H9 (cell line): ENCODE results near the gene NAA10. TPM values are rescaled to one million over a fixed set of nuclear protein-coding genes. Genes with fewer than 3 reads are reported as not detected.
A peak's percentile ranks its signal among the peaks of the same experiment; 100 is the strongest.

Source experiments
- DNase-seq: peaks from one replicate; pipeline ENCODE4 v3.0.0-alpha.2; 2017
- H2AFZ ChIP-seq: one replicate; pipeline ENCODE4 v1.6.1; 2013; ENCODE audit warnings: mild to moderate bottlenecking, low read length, control low read depth, moderate library complexity
- H2AK5ac ChIP-seq: 2 replicates; pipeline ENCODE4 v1.6.1; 2013; ENCODE audit warnings: low read length, control low read depth, mixed read lengths; ENCODE audit not compliant: insufficient read length
- H2BK120ac ChIP-seq: one replicate; pipeline ENCODE4 v1.6.1; 2013; ENCODE audit warnings: low read depth, mild to moderate bottlenecking, low read length, control low read depth, inconsistent platforms; ENCODE audit not compliant: poor library complexity, severe bottlenecking
- H2BK12ac ChIP-seq: 2 replicates; pipeline ENCODE4 v1.6.1; 2013; ENCODE audit warnings: low read length, control low read depth, mixed read lengths, low read depth; ENCODE audit not compliant: insufficient read length
- H2BK15ac ChIP-seq: 2 replicates; pipeline ENCODE4 v1.6.1; 2013; ENCODE audit warnings: low read depth, low read length, control low read depth
- H2BK20ac ChIP-seq: one replicate; pipeline ENCODE4 v1.6.1; 2013; ENCODE audit warnings: low read depth, mild to moderate bottlenecking, low read length, control low read depth, inconsistent platforms; ENCODE audit not compliant: poor library complexity, severe bottlenecking
- H2BK5ac ChIP-seq: 2 replicates; pipeline ENCODE4 v1.6.1; 2013; ENCODE audit warnings: low read length, control low read depth, mixed read lengths; ENCODE audit not compliant: insufficient read length
- H3K14ac ChIP-seq: 2 replicates; pipeline ENCODE4 v1.6.1; 2013; ENCODE audit warnings: low read length, control low read depth; ENCODE audit not compliant: insufficient read depth
- H3K18ac ChIP-seq: 2 replicates; pipeline ENCODE4 v1.6.1; 2013; ENCODE audit warnings: low read depth, mild to moderate bottlenecking, mixed read lengths, low read length, control low read depth; ENCODE audit not compliant: insufficient read length
- H3K23ac ChIP-seq: 2 replicates; pipeline ENCODE4 v1.6.1; 2013; ENCODE audit warnings: low read length, control low read depth, mixed read lengths, low read depth; ENCODE audit not compliant: insufficient read length
- H3K23me2 ChIP-seq: 2 replicates; pipeline ENCODE4 v1.6.1; 2013; ENCODE audit warnings: low read depth, mild to moderate bottlenecking, mixed read lengths, low read length, control low read depth; ENCODE audit not compliant: insufficient read length, poor library complexity, severe bottlenecking
- H3K27ac ChIP-seq: 2 replicates; pipeline ENCODE4 v1.5.1; 2013; ENCODE audit warnings: low read length, control low read depth, mixed read lengths, low read depth; ENCODE audit not compliant: insufficient read length
- H3K27me3 ChIP-seq: 2 replicates; pipeline ENCODE4 v1.6.1; 2013; ENCODE audit warnings: low read length, control low read depth, inconsistent platforms; ENCODE audit not compliant: insufficient read depth
- H3K4ac ChIP-seq: 2 replicates; pipeline ENCODE4 v1.6.1; 2013; ENCODE audit warnings: low read depth, mild to moderate bottlenecking, control low read depth, inconsistent platforms, low read length, moderate library complexity
- H3K4me1 ChIP-seq: 2 replicates; pipeline ENCODE4 v1.6.1; 2013; ENCODE audit warnings: low read length, control low read depth, inconsistent platforms; ENCODE audit not compliant: insufficient read depth
- H3K4me2 ChIP-seq: 2 replicates; pipeline ENCODE4 v1.6.1; 2013; ENCODE audit warnings: low read length, control low read depth, mixed read lengths; ENCODE audit not compliant: insufficient read length, insufficient read depth
- H3K56ac ChIP-seq: 2 replicates; pipeline ENCODE4 v1.6.1; 2013; ENCODE audit warnings: low read depth, mild to moderate bottlenecking, mixed read lengths, low read length, control low read depth; ENCODE audit not compliant: insufficient read length
- H3K79me1 ChIP-seq: 2 replicates; pipeline ENCODE4 v1.6.1; 2013; ENCODE audit warnings: low read depth, mild to moderate bottlenecking, moderate library complexity, low read length, control low read depth, inconsistent platforms; ENCODE audit not compliant: insufficient read depth, poor library complexity, severe bottlenecking
- H3K79me2 ChIP-seq: 2 replicates; pipeline ENCODE4 v1.6.1; 2013; ENCODE audit warnings: low read length, control low read depth, inconsistent platforms; ENCODE audit not compliant: insufficient read depth
- H3K9ac ChIP-seq: 2 replicates; pipeline ENCODE4 v1.6.1; 2013; ENCODE audit warnings: low read length, control low read depth, mixed read lengths; ENCODE audit not compliant: insufficient read length; ENCODE audit errors: extremely low read depth
- H3K9me3 ChIP-seq: one replicate; pipeline ENCODE4 v1.6.1; 2013; ENCODE audit warnings: low read depth, low read length, inconsistent platforms; ENCODE audit not compliant: control insufficient read depth
- H3T11ph ChIP-seq: one replicate; pipeline ENCODE4 v1.6.1; 2013; ENCODE audit warnings: mild to moderate bottlenecking, low read length, control low read depth, inconsistent platforms
- H4K20me1 ChIP-seq: one replicate; pipeline ENCODE4 v1.6.1; 2013; ENCODE audit not compliant: control insufficient read depth, insufficient read length, insufficient read depth
- H4K5ac ChIP-seq: 2 replicates; pipeline ENCODE4 v1.6.1; 2013; ENCODE audit warnings: low read depth, mild to moderate bottlenecking, mixed read lengths, low read length, control low read depth; ENCODE audit not compliant: insufficient read length
- H4K8ac ChIP-seq: replicated peaks from 2 replicates; pipeline ENCODE4 v1.6.1; 2013; ENCODE audit warnings: low read length, control low read depth, mixed read lengths, low read depth; ENCODE audit not compliant: insufficient read length
- H4K91ac ChIP-seq: 2 replicates; pipeline ENCODE4 v1.6.1; 2013; ENCODE audit warnings: low read depth, mild to moderate bottlenecking, moderate library complexity, mixed read lengths, low read length, control low read depth; ENCODE audit not compliant: insufficient read length
- H3K27ac Mint-ChIP-seq, 3 experiments: 2 replicates in 2 of 3; 3 replicates in 1 of 3; pipeline ENCODE4 v1.8.0; 2020 to 2021; ENCODE audit warnings: mixed read lengths in 3 of 3, mild to moderate bottlenecking in 1 of 3, moderate library complexity in 1 of 3
- H3K27me3 Mint-ChIP-seq: 2 replicates; pipeline ENCODE4 v1.8.0; 2021; ENCODE audit warnings: low read depth, mild to moderate bottlenecking, moderate library complexity, mixed read lengths
- H3K36me3 Mint-ChIP-seq, 3 experiments: 2 replicates in 2 of 3; 3 replicates in 1 of 3; pipeline ENCODE4 v1.8.0; 2020 to 2021; ENCODE audit warnings: low read depth in 3 of 3, mixed read lengths in 3 of 3; ENCODE audit not compliant: insufficient read depth in 1 of 3
- H3K4me1 Mint-ChIP-seq, 2 experiments: 2 replicates each; pipeline ENCODE4 v1.8.0; 2020; ENCODE audit warnings: mixed read lengths in 2 of 2
- H3K4me3 Mint-ChIP-seq, 2 experiments: 2 replicates in 1 of 2; 3 replicates in 1 of 2; pipeline ENCODE4 v1.8.0; 2020 to 2021; ENCODE audit warnings: mild to moderate bottlenecking in 2 of 2, mixed read lengths in 2 of 2, moderate library complexity in 1 of 2
- H3K9me3 Mint-ChIP-seq, 2 experiments: 2 replicates in 1 of 2; 3 replicates in 1 of 2; pipeline ENCODE4 v1.8.0; 2020; ENCODE audit warnings: mild to moderate bottlenecking in 2 of 2, mixed read lengths in 2 of 2, moderate library complexity in 1 of 2
- WGBS: extraction: QIAGEN DNeasy Blood & Tissue Kit; methylation state at CpG from one replicate; pipeline ENCODE4 v1.1.7; 2013; ENCODE audit warnings: missing lambda C conversion rate, low lambda C conversion rate, mixed read lengths; ENCODE audit not compliant: insufficient read length; ENCODE audit errors: extremely low coverage; 5-methylcytosine and 5-hydroxymethylcytosine counted together
- total RNA-seq: library from RNA; stranded (reverse); gene quantifications from 2 replicates; pipeline ENCODE4 v1.2.1, GENCODE V29; 2021
- TF ChIP-seq, protein P1 (sequence below): fragments of 200-600 bp; sonication (generic); conservative IDR thresholded peaks from 3 replicates; pipeline ENCODE4 v1.8.0; 2021; ENCODE audit warnings: antibody characterized with exemption, mild to moderate bottlenecking

The NAA10 gene
- total RNA-seq, 1 experiment from 2014 or later: 101 TPM

DNA sequence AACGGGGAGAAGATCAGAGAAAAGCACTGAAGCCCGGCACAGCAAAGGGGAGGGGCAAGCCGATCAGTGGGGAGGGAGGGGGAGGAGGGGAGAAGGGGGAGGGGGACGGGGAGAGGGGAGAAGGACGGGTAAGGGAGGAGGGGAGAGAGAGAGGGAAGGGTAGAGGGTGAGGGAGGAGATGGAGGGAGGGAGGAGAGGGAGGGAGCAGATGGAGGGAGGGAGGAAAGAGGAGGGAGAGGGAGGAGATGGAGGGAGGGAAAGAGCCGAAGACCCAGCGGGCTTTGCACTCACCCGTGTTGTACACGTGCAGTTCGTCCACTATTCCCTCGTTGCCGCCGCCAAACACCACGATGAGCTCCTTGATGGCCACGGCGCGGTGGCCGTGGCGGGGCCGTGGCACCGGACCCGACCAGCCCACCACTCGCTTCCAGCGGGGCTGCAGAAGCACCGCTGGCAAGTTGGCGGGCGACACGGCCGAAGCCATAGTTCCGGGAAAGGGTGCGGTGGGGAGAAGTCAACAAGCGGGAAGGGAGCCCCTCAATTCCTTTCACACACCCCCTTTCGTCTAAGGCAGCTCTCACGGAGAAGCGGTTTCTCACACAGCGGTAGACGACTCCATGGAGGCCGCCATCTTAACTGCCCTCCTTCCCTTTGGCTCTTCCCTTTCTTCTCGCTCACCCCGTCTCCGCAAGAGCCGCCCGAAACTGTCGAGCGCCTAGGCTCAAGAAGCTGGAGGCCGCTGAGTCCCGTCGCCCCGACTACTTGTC is 35.7 kb upstream of the NAA10 start:
- H3K27ac ChIP-seq: peak overlapping the region; percentile 94
- WGBS: no CpG with 5 or more reads among the region's 49 CpGs
- no peaks in the 10 kb centered on the region for H3K9me3 ChIP-seq
- peak overlapping the region; percentile 100 for H3K4me3 Mint-ChIP-seq
- no peak overlapping the region for H2BK15ac ChIP-seq
- H2BK120ac ChIP-seq: no peak overlapping the region
- no peak overlapping the region for H2AK5ac ChIP-seq
- H3K9ac ChIP-seq: peak overlapping the region; percentile 99
- peak overlapping the region; percentile 95 for H3K14ac ChIP-seq
- H3K4me2 ChIP-seq: peak overlapping the region; percentile 80
- H2BK5ac ChIP-seq: peak overlapping the region; percentile 58
- peaks cover 4% of the 10 kb centered on the region; the same call in 1 of the 2 replicates for H3K4me1 ChIP-seq
- H3K79me1 ChIP-seq: no peaks in the 10 kb centered on the region
- H3K23ac ChIP-seq: no peak overlapping the region
- no peak overlapping the region for H4K5ac ChIP-seq
- peaks cover 8 to 25% (median 8%) of the 10 kb centered on the region in 3 experiments for H3K36me3 Mint-ChIP-seq
- peaks cover 41% of the 10 kb centered on the region; the same call in 1 of the 2 replicates for H3K79me2 ChIP-seq
- no peaks in the 10 kb centered on the region for H3K27me3 Mint-ChIP-seq
- no peak overlapping the region for H3T11ph ChIP-seq
- peak overlapping the region; percentile 94 for H3K18ac ChIP-seq
- no peak overlapping the region for H3K4ac ChIP-seq
- H3K27ac Mint-ChIP-seq: peak overlapping the region; percentile 100
- H2AFZ ChIP-seq: no peak overlapping the region
- H4K91ac ChIP-seq: peak overlapping the region; percentile 81
- peaks cover 4 to 5% of the 10 kb centered on the region in 2 experiments; a peak in 3 of 5 replicates for H3K9me3 Mint-ChIP-seq
- H4K8ac ChIP-seq: no peak overlapping the region
- no peak overlapping the region for H3K56ac ChIP-seq
- peak; percentile 64 for DNase-seq
- no peaks in the 10 kb centered on the region for H3K27me3 ChIP-seq
- no peak overlapping the region for H2BK12ac ChIP-seq
- H3K23me2 ChIP-seq: peaks cover 18% of the 10 kb centered on the region
- peaks cover 42 to 53% of the 10 kb centered on the region in 2 experiments for H3K4me1 Mint-ChIP-seq
- TF ChIP-seq, protein P1, sequence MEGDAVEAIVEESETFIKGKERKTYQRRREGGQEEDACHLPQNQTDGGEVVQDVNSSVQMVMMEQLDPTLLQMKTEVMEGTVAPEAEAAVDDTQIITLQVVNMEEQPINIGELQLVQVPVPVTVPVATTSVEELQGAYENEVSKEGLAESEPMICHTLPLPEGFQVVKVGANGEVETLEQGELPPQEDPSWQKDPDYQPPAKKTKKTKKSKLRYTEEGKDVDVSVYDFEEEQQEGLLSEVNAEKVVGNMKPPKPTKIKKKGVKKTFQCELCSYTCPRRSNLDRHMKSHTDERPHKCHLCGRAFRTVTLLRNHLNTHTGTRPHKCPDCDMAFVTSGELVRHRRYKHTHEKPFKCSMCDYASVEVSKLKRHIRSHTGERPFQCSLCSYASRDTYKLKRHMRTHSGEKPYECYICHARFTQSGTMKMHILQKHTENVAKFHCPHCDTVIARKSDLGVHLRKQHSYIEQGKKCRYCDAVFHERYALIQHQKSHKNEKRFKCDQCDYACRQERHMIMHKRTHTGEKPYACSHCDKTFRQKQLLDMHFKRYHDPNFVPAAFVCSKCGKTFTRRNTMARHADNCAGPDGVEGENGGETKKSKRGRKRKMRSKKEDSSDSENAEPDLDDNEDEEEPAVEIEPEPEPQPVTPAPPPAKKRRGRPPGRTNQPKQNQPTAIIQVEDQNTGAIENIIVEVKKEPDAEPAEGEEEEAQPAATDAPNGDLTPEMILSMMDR: no peak
- no peak overlapping the region for H2BK20ac ChIP-seq
- H4K20me1 ChIP-seq: no peaks in the 10 kb centered on the region
